Prostate gland (tissue), 2 donors: ENCODE measurements around the gene STK10. TPM values are rescaled to one million over a fixed set of nuclear protein-coding genes. Genes with fewer than 3 reads are reported as not detected.

Experiments used
- DNase-seq: peaks from one replicate; pipeline ENCODE4 v3.0.0-alpha.2; 2019; ENCODE audit warnings: low spot score
- H3K27ac ChIP-seq, 2 donors: fragments of 200-600 bp; sonication (generic); 2 replicates each; pipeline ENCODE4 v1.5.1; 2017 to 2019
- H3K27me3 ChIP-seq: fragments of 200-600 bp; sonication (generic); replicated peaks from 2 replicates; pipeline ENCODE4 v1.5.1; 2019; ENCODE audit not compliant: insufficient read depth
- H3K36me3 ChIP-seq, 2 donors: fragments of 200-600 bp; sonication (generic); 1 replicate in 1 of 2; 2 replicates in 1 of 2; pipeline versions ENCODE4 v1.5.1 to v1.8.1; 2017 to 2019
- H3K4me1 ChIP-seq: fragments of 200-600 bp; sonication (generic); replicated peaks from 2 replicates; pipeline ENCODE4 v1.5.1; 2019
- H3K4me3 ChIP-seq, 2 donors: fragments of 200-600 bp; sonication (generic); 2 replicates each; pipeline ENCODE4 v1.5.1; 2017 to 2019
- H3K9me3 ChIP-seq: fragments of 200-600 bp; sonication (generic); 2 replicates; pipeline ENCODE4 v1.5.1; 2017
- CTCF ChIP-seq, 4 experiments: fragments of 200-600 bp in 2 of 4; fragments of 450-650 bp in 2 of 4; sonication (generic) in 2 of 4; IDR thresholded peaks; 1 replicate in 3 of 4; 2 replicates in 1 of 4; pipeline ENCODE4 v1.5.1; 2016 to 2019; ENCODE audit warnings: antibody characterized with exemption in 4 of 4, mild to moderate bottlenecking in 2 of 4, moderate library complexity in 2 of 4
- POLR2A ChIP-seq: fragments of 450-650 bp; IDR thresholded peaks from one replicate; pipeline ENCODE4 v1.6.1; 2016; ENCODE audit warnings: antibody characterized with exemption, mild to moderate bottlenecking
- POLR2AphosphoS5 ChIP-seq: sonication (generic); formaldehyde crosslinking; IDR thresholded peaks from one replicate; pipeline ENCODE4 v1.6.1; 2017; ENCODE audit warnings: antibody characterized with exemption
- WGBS: methylation state at CpG from one replicate; pipeline ENCODE4 v1.1.5; 2018; 5-methylcytosine and 5-hydroxymethylcytosine counted together
- intact Hi-C: fragments of 100-400 bp; cut with DNase I; formaldehyde crosslinking; loops from one replicate; pipeline ENCODE4 v1.14.2; 2022
- total RNA-seq, 2 donors: library from RNA; depleted of rRNA; stranded (reverse); fragments of >200 nt; gene quantifications; one replicate each; pipeline ENCODE4 v1.1.0, GENCODE V29; 2016

Gene STK10
- total RNA-seq, 2 donors from 2014 or later: 4.6 to 73.3 TPM

GRCh38 chr5:172007175-172008110, 180.6 kb downstream of the STK10 start:
- no peaks in the 10 kb centered on the region for H3K27me3 ChIP-seq
- intact Hi-C loops: loop anchor here (5.0 to 10.0 kb wide), 2 partner anchors 63 to 95 kb away; no protein-coding TSS in a partner anchor
- H3K9me3 ChIP-seq: no peaks in the 10 kb centered on the region
- H3K4me3 ChIP-seq: peak overlapping the region; percentile 94 to 96
- no peak for TF ChIP-seq POLR2A
- TF ChIP-seq CTCF (IDR thresholded peaks at IDR 0.05): peak in 1 of 4 experiments; percentile 2
- peak overlapping the region; percentile 97 to 98 for H3K27ac ChIP-seq
- no peaks in the 10 kb centered on the region for H3K36me3 ChIP-seq
- H3K4me1 ChIP-seq: peaks cover 10% of the 10 kb centered on the region
- DNase-seq: no peak
- 29% methylated on average over 37 of the region's 37 CpGs for WGBS

- Histone ChIP-seq H3K36me3 (no peaks in the 10 kb centered on the region), H3K9me3 (no peaks in the 10 kb centered on the region), H3K27me3 (no peaks in the 10 kb centered on the region), H3K4me3 (peak within 1 kb of the TSS; percentile 94 to 96), H3K27ac (peak within 1 kb of the TSS; percentile 97 to 98), H3K4me1 (peaks cover 16% of the 10 kb centered on the region)
- under 1% methylated on average over 71 of the region's 81 CpGs for WGBS
- peak in 1 of 4 experiments; percentile 22 for TF ChIP-seq CTCF (IDR thresholded peaks at IDR 0.05)
- peak; percentile 96 for TF ChIP-seq POLR2AphosphoS5
- TF ChIP-seq POLR2A: peak; percentile 82
- intact Hi-C loops: loop anchor here (5.0 to 10.0 kb wide), 2 partner anchors 62 to 94 kb away; no protein-coding TSS in a partner anchor
- DNase-seq: peak; percentile 97
Measured at GRCh38 chr5:172006321-172007174, 181.5 kb downstream of the STK10 start, which contains the start of gene FBXW11. FBXW11 (minus strand) TSS chr5:172006638; CDS start chr5:172006502, 136 bp downstream.

GRCh38 chr5:172005708-172006320, 182.2 kb downstream of the STK10 start:
- intact Hi-C loops: loop anchor here (5.0 to 10.0 kb wide), 2 partner anchors 61 to 94 kb away; no protein-coding TSS in a partner anchor
- DNase-seq: peak; percentile 20
- peaks cover 16% of the 10 kb centered on the region for H3K4me1 ChIP-seq

More at GRCh38 chr5:172005708-172006320, 182.2 kb downstream of the STK10 start:
- Histone ChIP-seq H3K9me3 (no peaks in the 10 kb centered on the region), H3K4me3 (peak overlapping the region; percentile 94 to 96), H3K36me3 (no peaks in the 10 kb centered on the region), H3K27me3 (no peaks in the 10 kb centered on the region), H3K27ac (peak overlapping the region; percentile 97 to 98)
- WGBS: 0% methylated on average over 34 of the region's 34 CpGs
- TF ChIP-seq POLR2A (no peak), POLR2AphosphoS5 (no peak), CTCF (IDR thresholded peaks at IDR 0.05) (no peak)
